Esophagus squamous epithelium (tissue), 5 donors: ENCODE results near the gene FOXK2. TPM values are rescaled to one million over a fixed set of nuclear protein-coding genes. Genes with fewer than 3 reads are reported as not detected.

Experiments used
- DNase-seq: peaks from one replicate; lab custom pipeline; 2025; lab: John Stamatoyannopoulos, UW
- H3K27ac ChIP-seq, 4 donors: fragments of 200-600 bp; sonication (generic); one replicate each; pipeline ENCODE4 v1.5.1; 2016 to 2019; ENCODE audit warnings: mild to moderate bottlenecking in 1 of 4
- H3K27me3 ChIP-seq, 4 donors: fragments of 200-600 bp; sonication (generic); 1 replicate in 3 of 4; 2 replicates in 1 of 4; pipeline versions ENCODE4 v1.5.1 to v1.6.0; 2017 to 2021; ENCODE audit warnings: antibody characterized with exemption in 1 of 4
- H3K36me3 ChIP-seq, 3 donors: fragments of 200-600 bp; sonication (generic); one replicate each; pipeline ENCODE4 v1.5.1; 2016 to 2019
- H3K4me1 ChIP-seq, 3 donors: fragments of 200-600 bp; sonication (generic); one replicate each; pipeline ENCODE4 v1.5.1; 2017 to 2019
- H3K4me3 ChIP-seq, 4 donors: fragments of 200-600 bp; sonication (generic); 1 replicate in 3 of 4; 2 replicates in 1 of 4; pipeline ENCODE4 v1.5.1; 2016 to 2019; ENCODE audit warnings: mild to moderate bottlenecking in 2 of 4, moderate library complexity in 1 of 4
- H3K9me3 ChIP-seq, 3 donors: fragments of 200-600 bp; sonication (generic); one replicate each; pipeline ENCODE4 v1.5.1; 2016 to 2019
- POLR2A ChIP-seq, 4 donors: fragments of 450-650 bp; IDR thresholded peaks; one replicate each; pipeline ENCODE4 v1.6.1; 2017; ENCODE audit warnings: antibody characterized with exemption in 4 of 4, mild to moderate bottlenecking in 4 of 4, moderate library complexity in 3 of 4
- WGBS, 2 donors: methylation state at CpG; one replicate each; pipeline ENCODE4 v1.1.5; 2018; 5-methylcytosine and 5-hydroxymethylcytosine counted together
- intact Hi-C: fragments of 100-400 bp; cut with DNase I; formaldehyde crosslinking; loops from one replicate; pipeline ENCODE4 v1.15.0; 2022
- total RNA-seq, 4 donors: library from RNA; depleted of rRNA; stranded (reverse); fragments of >200 nt; gene quantifications; one replicate each; pipeline ENCODE4 v1.1.0, GENCODE V29; 2016
- TF ChIP-seq, protein P1 (sequence below), 6 experiments: fragments of 450-650 bp in 4 of 6; fragments of 200-600 bp in 2 of 6; sonication (generic) in 2 of 6; IDR thresholded peaks; one replicate each; pipeline ENCODE4 v1.5.1; 2016 to 2019; ENCODE audit warnings: antibody characterized with exemption in 6 of 6, mild to moderate bottlenecking in 4 of 6, moderate library complexity in 4 of 6
- donor health status: DM: yes; HTN: yes; CAD: no.

The FOXK2 gene
- total RNA-seq, 4 donors from 2014 or later = 26.3 to 38.2 (median 34.5) TPM

DNA sequence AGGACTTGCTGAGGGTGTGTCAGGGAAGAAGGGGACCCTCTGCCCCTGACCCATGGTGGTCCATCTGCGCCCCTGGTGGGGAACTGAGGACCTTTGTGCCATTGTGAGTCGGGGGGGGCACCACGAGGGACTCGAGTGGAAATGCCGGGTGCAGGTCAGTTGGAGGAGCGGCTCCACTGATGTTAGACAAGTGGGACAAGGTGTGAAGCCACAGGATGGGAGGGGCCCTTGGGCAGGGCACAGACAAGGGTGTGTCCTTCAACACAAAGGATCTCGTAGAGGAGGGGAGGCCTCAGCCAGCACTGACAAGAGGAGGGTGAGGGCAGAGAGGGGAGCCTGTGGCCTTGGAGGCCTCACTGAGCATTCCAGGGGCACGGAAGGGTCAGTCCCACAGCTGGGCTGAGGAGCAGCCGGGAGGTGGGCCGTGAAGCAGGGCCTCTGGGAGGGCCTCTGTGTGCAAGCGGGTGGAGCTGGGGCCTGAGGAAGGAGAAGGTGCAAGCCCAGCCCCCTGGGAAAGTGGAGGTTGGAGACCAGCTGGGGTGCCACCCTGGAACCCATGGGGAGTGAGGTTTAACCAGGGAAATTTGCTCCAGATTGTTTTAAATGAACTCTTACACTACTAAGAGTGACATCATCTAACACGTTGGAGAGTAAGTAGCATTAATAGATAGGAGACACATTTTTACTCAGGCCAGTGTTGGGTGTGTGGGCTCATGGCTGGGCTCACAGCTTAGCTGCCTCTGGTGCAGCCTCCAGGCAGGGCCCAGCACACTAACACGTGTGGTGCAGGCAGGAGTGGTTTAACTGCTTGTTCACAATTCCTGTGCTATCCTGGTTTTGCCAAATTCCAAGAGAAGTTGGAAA lies 33.1 kb upstream of the FOXK2 start:
- intact Hi-C loops = loop anchor here (5.0 kb wide), 1 partner anchor 66 kb away; no protein-coding TSS in a partner anchor
- Histone ChIP-seq H3K9me3 (no peaks in the 10 kb centered on the region), H3K4me1 (peaks cover 16 to 37% (median 17%) of the 10 kb centered on the region in 3 donors), H3K4me3 (no peak overlapping the region), H3K36me3 (peaks cover 26 to 79% (median 60%) of the 10 kb centered on the region in 3 donors), H3K27ac (peak overlapping the region in 2 of 4 donors; percentile 23 to 39), H3K27me3 (no peaks in the 10 kb centered on the region)
- 55 to 69% methylated on average over 10 to 13 of the region's 13 CpGs for WGBS, 2 donors
- no peak for DNase-seq
- no peak for TF ChIP-seq POLR2A (IDR thresholded peaks at IDR 0.05)
- TF ChIP-seq, protein P1, sequence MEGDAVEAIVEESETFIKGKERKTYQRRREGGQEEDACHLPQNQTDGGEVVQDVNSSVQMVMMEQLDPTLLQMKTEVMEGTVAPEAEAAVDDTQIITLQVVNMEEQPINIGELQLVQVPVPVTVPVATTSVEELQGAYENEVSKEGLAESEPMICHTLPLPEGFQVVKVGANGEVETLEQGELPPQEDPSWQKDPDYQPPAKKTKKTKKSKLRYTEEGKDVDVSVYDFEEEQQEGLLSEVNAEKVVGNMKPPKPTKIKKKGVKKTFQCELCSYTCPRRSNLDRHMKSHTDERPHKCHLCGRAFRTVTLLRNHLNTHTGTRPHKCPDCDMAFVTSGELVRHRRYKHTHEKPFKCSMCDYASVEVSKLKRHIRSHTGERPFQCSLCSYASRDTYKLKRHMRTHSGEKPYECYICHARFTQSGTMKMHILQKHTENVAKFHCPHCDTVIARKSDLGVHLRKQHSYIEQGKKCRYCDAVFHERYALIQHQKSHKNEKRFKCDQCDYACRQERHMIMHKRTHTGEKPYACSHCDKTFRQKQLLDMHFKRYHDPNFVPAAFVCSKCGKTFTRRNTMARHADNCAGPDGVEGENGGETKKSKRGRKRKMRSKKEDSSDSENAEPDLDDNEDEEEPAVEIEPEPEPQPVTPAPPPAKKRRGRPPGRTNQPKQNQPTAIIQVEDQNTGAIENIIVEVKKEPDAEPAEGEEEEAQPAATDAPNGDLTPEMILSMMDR (IDR thresholded peaks at IDR 0.05) = no peak

DNA sequence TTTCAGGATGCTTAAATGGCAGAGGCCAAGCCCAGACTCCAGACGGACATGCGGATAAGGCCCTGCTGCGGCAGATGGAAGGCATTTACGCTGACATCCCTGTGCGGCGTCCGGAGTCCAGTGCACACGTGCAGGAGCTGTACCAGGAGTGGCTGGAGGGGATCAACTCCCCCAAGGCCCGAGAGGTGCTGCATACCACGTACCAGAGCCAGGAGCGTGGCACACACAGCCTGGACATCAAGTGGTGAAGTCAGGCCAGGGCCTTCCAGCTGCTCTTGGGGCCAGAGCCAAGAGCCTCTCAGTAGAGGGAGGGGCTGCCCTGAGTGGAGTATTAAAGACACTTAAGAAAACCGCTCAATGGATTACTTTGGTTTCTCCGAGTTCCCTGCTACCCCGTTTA lies 31.6 kb upstream of the FOXK2 start:
- H3K9me3 ChIP-seq = no peaks in the 10 kb centered on the region
- 86 to 89% methylated on average over 8 to 14 of the region's 14 CpGs for WGBS, 2 donors
- no peak overlapping the region for H3K4me3 ChIP-seq
- TF ChIP-seq, protein P1 (IDR thresholded peaks at IDR 0.05) = no peak
- TF ChIP-seq POLR2A (IDR thresholded peaks at IDR 0.05) = no peak
- no peak for DNase-seq
- intact Hi-C loops = loop anchor here (5.0 kb wide), 1 partner anchor 64 kb away; no protein-coding TSS in a partner anchor
- peaks cover 18 to 45% (median 18%) of the 10 kb centered on the region in 3 donors for H3K4me1 ChIP-seq
- peak overlapping the region in 1 of 4 donors; percentile 28 for H3K27ac ChIP-seq
- peaks cover 19 to 65% (median 45%) of the 10 kb centered on the region in 3 donors for H3K36me3 ChIP-seq
- no peaks in the 10 kb centered on the region for H3K27me3 ChIP-seq

GRCh38 chr17:82489117-82489516 lies 30.4 kb upstream of the FOXK2 start:
- TF ChIP-seq, protein P1 (IDR thresholded peaks at IDR 0.05) = no peak
- TF ChIP-seq POLR2A (IDR thresholded peaks at IDR 0.05) = no peak
- Histone ChIP-seq H3K36me3 (peaks cover 13 to 52% (median 40%) of the 10 kb centered on the region in 3 donors), H3K27ac (peak overlapping the region in 3 of 4 donors; percentile 43 to 81 (median 74)), H3K4me3 (no peak overlapping the region), H3K4me1 (peaks cover 24 to 57% (median 27%) of the 10 kb centered on the region in 3 donors), H3K9me3 (no peaks in the 10 kb centered on the region), H3K27me3 (no peaks in the 10 kb centered on the region)
- 63 to 68% methylated on average over 4 to 6 of the region's 8 CpGs for WGBS, 2 donors
- no peak for DNase-seq
- intact Hi-C loops = loop anchor here (5.0 kb wide), 1 partner anchor 63 kb away; no protein-coding TSS in a partner anchor

- WGBS, 2 donors = 65 to 84% methylated on average over 17 to 20 of the region's 21 CpGs
- peak overlapping the region in 3 of 4 donors; percentile 34 to 74 (median 43) for H3K27ac ChIP-seq
Measured at GRCh38 chr17:82489851-82490511, 29.6 kb upstream of the FOXK2 start.

More at GRCh38 chr17:82489851-82490511, 29.6 kb upstream of the FOXK2 start:
- no peak for TF ChIP-seq POLR2A (IDR thresholded peaks at IDR 0.05)
- TF ChIP-seq, protein P1 (IDR thresholded peaks at IDR 0.05) = no peak
- Histone ChIP-seq H3K36me3 (peaks cover 7 to 44% (median 31%) of the 10 kb centered on the region in 3 donors), H3K4me3 (no peak overlapping the region), H3K4me1 (peaks cover 31 to 65% (median 33%) of the 10 kb centered on the region in 3 donors), H3K27me3 (no peaks in the 10 kb centered on the region), H3K9me3 (no peaks in the 10 kb centered on the region)
- DNase-seq = no peak
- intact Hi-C loops = loop anchor here (5.0 kb wide), 1 partner anchor 62 kb away; no protein-coding TSS in a partner anchor
